NCI-H2107 treated with DMSO at 0.1 percent for 48 hours (cell line): ENCODE measurements around the gene LRRTM4.
"Not testable (repeated sequence)": the region's sequence is repeated elsewhere in the genome, so short reads cannot be mapped to it uniquely, and the experiment has no call there.

Source experiments
- DNase-seq: peaks from one replicate; lab custom pipeline; 2025; ENCODE audit not compliant: unreplicated experiment; lab: John Stamatoyannopoulos, UW

LRRTM4 gene

DNA sequence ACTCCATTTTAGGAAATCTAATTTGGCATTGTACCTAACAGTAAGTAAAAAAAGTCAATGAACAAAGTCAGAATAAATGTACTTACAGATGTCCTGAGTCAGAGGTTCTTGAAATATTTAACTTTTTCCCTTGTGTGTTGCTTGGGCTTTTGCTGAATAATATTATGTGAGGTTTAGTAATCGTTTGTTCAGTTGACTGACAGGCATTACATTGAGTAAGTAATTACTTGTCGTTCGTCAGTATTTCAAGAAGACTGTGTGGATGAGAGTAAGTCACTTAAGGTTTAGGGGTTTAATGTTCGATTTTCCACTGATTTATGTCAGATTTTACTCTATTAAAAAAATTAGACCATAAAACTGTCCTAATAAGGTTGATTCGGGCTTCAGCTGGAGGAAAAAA lies 342.9 kb downstream of the LRRTM4 start:
- no peak for DNase-seq

DNA sequence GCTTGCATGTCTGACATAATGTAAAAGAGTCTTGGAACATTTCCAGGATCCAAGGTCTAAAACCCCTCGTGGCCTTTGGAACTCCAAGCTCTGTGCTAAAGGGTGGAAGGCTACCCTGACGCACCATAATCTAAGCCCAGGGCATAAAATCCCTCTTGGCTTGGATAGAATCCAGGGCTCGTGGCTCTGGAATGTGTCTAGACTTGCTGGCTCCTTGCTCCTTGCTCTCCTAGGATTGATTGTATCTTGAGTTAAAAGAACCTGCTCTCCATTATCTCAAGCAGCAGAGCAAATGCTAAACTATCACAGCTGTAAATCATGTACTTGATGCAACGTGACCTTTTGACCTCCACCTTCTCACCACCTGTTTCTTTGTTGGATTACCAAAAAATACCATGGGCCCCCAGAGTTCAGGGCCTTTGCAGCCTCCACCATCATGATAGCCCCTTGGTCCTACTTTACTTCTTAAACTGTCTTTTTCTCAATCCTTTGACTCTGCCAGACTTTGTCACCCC lies 346.9 kb downstream of the LRRTM4 start:
- not testable (repeated sequence) for DNase-seq

DNA sequence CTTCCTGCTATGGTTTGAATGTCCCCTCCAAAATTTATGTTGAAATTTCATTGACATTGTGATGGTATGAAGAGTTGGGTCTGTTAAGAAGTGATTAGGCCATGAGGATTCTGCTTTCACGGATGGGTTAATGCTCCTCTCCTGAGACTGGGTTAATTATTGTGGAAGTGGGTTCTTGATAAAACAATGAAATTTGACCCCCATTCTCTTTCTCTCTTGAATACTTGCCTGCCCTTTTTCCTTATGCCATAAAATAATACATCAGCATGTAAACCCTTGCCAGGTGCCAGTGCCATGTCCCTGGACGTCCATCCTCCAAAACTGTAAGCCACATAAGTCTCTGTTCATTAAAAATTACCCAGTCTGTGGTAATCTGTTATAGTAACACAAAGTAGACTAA lies 352.8 kb downstream of the LRRTM4 start:
- DNase-seq: no peak

DNA sequence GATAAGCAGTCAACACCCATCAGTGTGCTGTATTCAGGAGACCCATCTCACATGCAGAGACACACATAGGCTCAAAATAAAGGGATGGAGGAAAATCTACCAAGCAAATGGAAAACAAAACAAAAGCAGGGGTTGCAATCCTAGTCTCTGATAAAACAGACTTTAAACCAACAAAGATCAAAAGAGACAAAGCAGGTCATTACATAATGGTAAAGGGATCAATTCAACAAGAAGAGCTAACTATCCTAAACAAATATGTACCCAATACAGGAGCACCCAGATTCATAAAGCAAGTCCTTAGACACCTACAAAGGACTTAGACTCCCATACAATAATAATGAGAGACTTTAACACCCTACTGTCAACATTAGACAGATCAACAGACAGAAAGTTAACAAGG lies 358.2 kb downstream of the LRRTM4 start:
- DNase-seq: not testable (repeated sequence)

DNA sequence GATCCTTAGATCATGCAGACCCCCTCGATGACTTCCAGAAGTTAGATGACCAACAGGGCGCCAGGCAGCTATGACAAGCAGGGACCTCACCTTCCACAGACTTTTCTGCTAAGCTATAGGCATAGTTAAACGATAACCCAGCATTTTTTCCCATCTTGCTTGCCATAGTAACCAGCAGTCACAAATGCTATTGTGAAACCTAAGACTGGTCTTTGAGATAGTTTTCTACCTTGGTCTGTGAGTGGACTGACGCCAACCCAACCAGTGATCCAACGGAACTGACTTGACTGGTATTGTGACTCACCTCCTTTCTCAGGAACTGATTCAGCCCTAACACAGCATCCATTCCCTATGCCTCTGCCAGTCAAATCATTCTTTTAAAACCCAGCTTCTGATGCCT lies 361.2 kb downstream of the LRRTM4 start:
- no peak for DNase-seq

DNA sequence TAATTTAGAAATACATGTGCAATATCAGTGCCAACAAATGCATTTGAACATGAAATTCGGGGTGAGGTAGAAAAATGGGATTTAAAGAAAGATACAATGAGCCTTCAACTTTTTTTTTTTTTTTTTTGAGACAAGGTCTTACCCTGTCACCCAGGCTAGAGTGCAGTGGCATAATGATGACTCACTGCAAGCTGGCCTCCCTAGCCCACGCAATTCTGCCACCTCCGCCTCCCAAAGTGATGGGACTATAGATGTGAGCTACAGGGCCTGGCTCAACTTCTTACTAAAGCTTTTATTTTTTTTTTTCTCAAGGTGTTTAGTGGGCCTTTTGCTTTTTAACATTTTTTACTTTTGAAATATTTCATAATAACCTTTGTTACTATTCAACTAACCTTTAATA lies 365.6 kb downstream of the LRRTM4 start:
- DNase-seq: no peak

DNA sequence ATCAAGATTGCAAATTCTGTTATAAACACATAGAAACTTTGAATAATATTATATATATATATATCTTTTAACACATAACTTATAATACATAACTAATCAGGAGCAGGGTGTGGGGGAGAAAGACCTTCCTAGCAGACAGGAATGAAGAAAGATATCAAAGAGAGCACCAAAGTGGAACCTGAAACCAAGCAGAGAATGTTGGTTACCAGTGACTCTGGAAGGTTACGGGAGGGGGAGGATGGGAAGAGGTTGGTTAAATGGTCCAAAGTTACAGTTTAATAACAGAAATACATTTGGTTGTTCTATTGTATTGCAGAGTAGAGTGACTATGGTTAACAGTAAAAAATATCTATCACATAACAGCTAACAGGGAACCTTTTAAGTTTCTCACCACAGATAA lies 366.7 kb downstream of the LRRTM4 start:
- DNase-seq: no peak

DNA sequence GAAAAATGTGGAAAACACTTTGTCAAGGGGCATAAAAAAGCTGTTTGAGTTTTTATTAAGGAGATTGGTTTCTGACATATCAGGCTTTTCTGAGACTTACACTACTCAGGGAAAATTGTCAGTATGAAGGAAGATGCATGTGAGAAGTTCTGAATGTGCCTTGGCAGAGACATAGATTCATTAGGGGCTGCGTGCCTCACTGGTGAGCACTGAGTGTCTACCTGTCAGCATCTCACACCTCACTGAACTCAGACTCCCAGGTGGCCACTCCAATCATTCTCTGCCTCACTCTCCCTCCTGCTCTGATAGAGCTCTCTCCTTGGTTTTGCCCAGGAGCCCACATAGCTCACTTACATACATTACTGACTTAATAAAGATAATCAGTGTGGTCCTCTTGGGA lies 372.6 kb downstream of the LRRTM4 start:
- no peak for DNase-seq

DNA sequence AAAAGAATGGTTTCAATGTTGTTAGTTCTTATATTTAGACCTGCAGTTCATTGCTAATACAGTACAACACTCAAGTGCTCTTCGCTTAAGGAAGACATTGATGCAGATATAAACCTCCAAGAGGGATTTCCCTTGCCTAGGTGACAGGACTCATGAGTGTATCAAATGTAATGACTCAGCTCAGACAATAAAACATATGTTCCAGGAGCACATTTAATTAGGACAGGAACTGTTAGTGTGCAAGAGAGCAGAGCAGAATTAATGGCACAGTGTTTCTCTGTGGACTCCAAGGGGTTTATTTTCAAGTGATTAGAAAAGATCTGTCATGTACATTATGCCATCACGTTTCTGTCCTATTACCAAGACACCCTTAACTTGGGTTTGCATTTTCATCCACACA lies 375.0 kb downstream of the LRRTM4 start:
- no peak for DNase-seq

DNA sequence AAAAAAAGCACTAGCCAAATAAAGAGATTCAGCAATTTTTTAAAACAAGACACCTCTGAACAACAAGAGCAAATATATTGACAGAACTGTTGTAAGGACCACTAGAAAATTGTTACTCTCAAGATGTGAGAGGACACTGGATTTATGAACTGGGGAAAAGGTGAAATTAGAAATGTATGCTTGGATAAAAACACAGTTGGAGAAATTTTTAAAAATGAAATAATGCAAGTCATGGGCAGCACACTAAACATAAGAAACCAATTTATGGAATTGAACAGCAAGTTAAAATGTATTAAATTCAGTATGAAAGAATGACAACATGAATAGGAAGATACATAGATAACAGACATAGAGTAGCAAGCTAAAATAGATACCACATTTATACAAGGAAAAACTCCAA lies 377.4 kb downstream of the LRRTM4 start:
- DNase-seq: no peak

DNA sequence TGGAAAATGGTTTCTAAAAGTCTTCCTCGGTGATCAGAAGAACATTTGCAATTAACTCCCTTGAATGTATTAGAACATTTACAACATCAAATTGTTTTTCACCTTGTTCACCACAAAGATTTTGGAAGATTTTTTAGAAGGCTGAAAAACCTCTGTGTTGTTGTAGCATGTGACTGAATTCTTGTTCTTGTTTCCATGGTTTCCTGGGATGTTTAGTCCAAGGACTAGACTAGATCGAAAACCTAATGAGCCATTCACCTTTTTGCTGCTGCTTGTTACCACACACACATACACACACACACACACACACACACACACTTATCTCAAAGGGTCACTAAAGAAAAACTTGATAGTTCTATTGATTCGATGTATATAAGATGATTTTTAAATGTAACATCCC lies 380.0 kb downstream of the LRRTM4 start:
- DNase-seq: no peak

DNA sequence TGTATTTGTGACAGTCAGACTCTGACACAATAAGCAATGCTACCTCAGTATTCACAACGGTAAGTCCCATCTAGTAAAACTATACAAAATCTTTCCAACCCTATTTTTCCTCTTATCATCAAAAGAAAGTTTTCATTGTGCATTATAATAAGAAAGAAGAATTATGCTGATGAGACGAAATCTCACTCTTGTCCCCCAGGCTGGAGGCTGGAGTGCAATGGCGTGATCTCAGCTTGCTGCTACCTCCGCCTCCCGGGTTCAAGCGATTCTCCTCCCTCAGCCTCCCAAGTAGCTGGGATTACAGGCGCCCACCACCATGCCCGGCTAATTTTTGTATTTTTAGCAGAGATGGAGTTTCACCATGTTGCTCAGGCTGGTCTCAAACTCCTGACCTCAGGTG lies 393.7 kb downstream of the LRRTM4 start:
- not testable (repeated sequence) for DNase-seq

DNA sequence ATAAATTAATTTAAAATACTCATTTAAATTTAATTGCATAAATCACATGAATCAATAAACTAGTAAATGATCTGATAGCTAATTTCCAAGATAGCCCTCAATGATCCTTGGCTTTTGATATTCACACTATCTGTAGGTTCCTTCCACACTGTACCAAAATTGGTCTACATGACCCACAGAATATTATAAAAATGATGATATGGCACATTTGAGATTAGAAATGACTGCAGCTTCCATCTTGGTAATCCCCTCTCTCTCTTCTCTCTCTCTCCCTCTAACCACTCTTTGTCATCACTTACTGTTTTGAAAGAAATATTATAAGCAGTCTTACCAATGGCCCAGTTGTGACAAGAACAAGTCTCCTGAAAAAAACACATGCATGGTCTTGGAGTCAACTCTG lies 394.8 kb downstream of the LRRTM4 start:
- no peak for DNase-seq

DNA sequence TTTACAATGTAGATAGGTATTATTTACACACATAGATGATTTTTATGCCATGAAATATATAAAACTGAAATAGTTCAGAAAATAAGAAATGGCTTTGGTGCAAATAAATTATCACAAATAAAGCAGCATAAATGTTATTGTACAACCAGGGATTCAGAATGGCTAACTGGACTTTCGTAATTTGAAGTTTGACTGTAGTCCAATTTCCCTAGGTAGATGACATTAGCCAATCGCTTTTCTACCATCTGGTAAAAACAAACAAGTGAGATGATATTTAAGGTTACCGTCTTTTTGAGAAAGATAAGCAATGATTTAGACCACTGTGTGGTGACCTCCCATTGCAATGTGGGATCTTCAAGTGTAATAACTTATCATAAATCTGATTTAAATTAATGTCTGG lies 400.7 kb downstream of the LRRTM4 start:
- DNase-seq: no peak

DNA sequence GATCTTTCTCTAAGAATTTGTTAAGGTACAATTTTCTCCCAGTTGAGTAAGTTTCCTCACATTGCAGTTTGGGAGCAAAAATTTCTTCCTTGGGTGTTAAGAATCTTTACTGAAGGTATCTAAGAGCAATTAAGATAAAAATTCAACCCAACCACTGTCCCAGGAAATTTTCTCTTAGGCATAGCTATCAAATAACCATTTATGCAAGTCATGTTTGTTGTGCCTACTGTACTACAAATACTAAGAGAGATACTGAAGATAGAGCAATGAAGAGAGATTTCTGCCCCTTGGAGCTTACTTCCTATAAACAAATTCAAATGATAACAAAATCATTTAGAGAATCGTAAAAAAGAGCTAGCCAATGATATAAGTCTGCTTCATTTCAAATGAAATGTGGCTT lies 402.8 kb downstream of the LRRTM4 start:
- DNase-seq: no peak

DNA sequence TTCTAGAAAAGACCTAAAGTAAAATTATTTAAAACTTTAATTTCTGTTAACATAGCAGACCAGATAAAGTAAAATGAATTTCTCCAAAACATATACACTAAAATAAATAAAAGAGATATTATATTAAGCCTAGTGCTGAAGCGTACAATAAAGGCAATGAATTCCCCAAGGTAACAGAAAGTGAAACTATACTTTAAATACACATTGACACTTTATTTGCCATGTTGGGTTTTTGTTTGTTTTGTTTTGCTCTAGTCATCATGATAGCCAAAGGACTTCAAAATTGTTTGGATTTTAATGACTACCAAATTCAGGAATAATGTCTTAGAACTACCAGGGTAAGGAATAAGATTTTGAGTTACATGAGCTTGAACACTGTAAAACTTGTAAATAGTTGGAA lies 413.3 kb downstream of the LRRTM4 start:
- no peak for DNase-seq

DNA sequence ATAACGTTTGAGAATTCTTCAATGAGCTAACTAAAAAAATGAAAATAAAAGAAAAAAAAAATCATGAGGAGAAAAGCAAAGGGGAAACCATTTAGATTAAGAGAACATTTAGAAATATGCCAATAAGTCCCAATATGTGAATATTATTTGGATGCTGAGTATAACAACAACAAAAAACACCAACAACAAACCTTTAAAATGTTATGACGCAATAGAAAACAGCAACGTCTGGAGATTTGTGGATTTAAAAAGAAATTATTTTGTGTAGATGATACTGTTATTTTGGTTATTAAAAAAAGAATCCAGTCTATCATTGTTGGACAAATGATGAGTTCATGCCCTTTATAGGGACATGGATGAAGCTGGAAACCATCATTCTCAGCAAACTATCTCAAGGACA lies 417.2 kb downstream of the LRRTM4 start:
- DNase-seq: no peak

DNA sequence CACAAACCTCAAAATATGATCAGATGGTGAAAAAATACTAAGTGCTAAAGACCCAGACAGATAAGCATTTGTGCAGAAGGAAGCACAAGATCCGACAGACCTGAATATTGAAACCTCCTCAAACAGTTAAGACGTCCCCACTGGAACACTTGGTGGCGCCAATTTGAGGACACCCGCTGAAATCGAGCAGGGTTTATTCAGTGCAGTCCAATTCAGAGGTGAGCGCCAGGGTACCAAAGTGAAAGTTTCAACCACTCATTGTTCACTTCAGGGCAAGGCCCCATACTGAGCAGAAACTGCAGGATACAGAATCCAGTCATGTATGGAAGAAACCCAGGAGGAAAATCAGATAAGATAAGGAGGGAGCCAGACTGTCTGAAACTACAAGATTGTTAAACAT lies 417.6 kb downstream of the LRRTM4 start:
- no peak for DNase-seq

DNA sequence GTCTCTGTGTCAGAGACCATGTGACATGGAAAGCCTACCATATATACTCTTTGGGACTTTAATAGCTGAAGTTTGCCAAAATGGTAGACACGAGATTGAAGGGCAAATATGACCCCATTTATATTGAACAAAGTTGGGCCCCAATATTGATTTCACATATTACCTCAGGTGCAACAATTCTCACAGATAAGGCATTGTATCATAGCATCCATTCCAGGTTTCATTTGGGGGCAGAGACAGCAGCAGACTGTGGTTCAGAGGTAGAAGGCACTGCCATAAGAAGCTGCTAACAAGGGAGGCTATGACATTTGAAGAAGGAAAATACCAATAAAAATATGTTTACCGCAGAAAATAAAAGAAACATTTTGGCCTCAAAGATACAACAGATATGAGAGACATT lies 419.2 kb downstream of the LRRTM4 start:
- DNase-seq: no peak

DNA sequence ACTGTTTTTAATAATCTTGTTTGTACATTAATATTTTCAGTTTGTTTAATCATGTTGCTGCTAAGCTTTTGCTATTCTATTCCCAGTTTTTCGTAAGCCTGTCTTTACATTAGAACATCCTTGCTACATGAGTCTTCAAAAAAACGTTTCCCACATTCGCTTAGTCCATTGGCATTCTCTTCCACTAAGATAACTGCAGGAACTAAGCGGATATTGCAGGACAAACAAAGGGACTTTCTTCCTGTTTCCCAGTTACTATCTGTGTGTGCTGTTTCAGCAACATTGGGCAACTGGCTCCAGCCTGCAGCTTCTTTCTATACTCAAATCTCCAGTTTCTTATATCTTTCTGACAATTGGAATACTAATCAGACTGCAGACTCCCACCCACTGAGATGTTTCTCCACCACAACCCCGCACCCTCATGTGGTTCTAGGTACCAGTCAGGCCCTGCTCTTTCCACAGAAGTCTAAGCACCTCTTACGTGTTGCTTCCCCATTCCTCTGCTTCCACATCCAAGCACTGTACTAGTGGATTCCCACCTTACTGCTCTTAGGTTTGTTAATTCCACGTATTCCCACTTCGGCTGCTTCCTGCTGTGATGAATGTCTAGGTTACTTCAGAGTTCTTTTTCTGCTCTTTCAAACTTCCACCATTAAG lies 420.3 kb downstream of the LRRTM4 start:
- no peak for DNase-seq

DNA sequence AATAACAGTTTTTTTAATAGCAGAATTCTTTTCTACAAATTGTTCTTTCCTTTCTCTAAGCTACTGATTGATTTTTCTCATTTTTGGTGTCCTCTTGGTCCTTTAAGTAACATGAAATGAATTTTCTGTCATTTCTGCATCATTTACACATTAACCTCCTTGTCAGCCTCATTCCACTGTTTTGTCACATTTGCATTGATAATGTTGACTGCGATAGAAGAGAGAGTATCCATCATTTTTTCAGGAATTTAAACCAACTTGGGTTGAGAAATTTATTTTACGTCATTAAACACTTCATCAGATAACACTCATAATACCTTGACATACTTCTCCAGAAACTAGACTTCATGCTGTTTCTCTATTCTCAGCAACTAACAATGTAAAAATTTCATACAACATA lies 422.2 kb downstream of the LRRTM4 start:
- no peak for DNase-seq

DNA sequence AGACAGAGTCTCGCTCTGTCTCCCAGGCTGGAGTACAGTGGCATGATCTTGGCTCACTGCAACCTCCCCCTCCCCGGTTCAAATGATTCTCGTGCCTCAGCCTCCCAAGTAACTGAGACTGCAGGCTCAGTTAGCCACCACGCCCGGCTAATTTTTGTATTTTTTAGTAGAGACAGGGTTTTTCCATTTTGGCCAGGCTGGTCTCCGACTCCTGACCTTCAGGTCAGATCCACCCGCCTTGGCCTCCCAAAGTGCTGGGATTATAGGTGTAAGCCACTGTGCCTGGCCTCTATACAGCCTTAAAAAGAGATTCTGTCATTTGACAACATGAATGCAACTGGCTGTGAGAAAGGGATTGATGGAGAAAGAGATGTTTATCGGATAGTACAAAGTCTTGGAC lies 426.7 kb downstream of the LRRTM4 start:
- DNase-seq: not testable (repeated sequence)

DNA sequence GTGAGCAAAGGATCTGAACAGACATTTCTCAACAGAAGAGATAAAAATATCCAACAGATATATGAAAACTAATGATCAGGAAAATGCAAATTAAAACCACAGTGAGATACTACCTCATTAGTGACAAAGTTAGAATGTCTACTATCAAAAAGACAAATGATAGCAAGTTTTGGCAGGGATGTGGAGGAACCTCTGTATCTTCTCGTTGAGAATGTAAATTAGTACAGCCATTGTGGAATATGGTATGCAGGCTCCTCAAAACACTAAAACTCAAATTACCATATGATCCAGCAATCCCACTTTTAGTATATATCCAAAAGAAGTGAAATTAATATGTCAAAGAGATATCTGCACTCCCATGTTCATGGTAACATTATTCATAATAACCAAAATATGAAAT lies 427.1 kb downstream of the LRRTM4 start:
- DNase-seq: no peak
